H1 (cell line): Measurements from ENCODE around the gene RHOC. TPM values are rescaled to one million over a fixed set of nuclear protein-coding genes. Genes with fewer than 3 reads are reported as not detected.

Source experiments
- CTCF ChIA-PET: fragments of 300-600 bp; sonication (Branson Sonifier 250); formaldehyde crosslinking; loops from one replicate; lab custom pipeline; 2021; ENCODE audit not compliant: partially characterized antibody; lab: Charles Lee
- POLR2A ChIA-PET: fragments of 300-600 bp; sonication (Branson Sonifier 250); formaldehyde crosslinking; loops from one replicate; lab custom pipeline; 2021; ENCODE audit warnings: inconsistent platforms; ENCODE audit not compliant: partially characterized antibody; lab: Charles Lee
- DNase-seq, 2 experiments: peaks; one replicate each; pipeline versions ENCODE4 v3.0.0 to v3.0.0-alpha.2; 2010 to 2022; ENCODE audit warnings: low spot score in 2 of 2, low read depth in 1 of 2, mixed read lengths in 1 of 2
- FAIRE-seq: peaks from 2 replicates; lab custom pipeline; 2011; peaks lifted over from hg19 to GRCh38; lab: Jason Lieb, UNC
- H2AFZ ChIP-seq: 2 replicates; pipeline ENCODE4 v1.8.1; 2012; ENCODE audit warnings: low read length, inconsistent platforms
- H2AK5ac ChIP-seq: 2 replicates; pipeline ENCODE4 v1.6.1; 2013; ENCODE audit warnings: low read depth, low read length
- H2BK120ac ChIP-seq: replicated peaks from 2 replicates; pipeline ENCODE3; 2013; ENCODE audit warnings: low read depth, low read length, inconsistent platforms
- H2BK12ac ChIP-seq: 2 replicates; pipeline ENCODE4 v1.6.1; 2013; ENCODE audit warnings: low read depth, low read length
- H2BK15ac ChIP-seq: 2 replicates; pipeline ENCODE4 v1.6.1; 2013; ENCODE audit warnings: low read length
- H2BK20ac ChIP-seq: 2 replicates; pipeline ENCODE4 v1.6.1; 2013; ENCODE audit warnings: low read length
- H2BK5ac ChIP-seq: 2 replicates; pipeline ENCODE4 v1.6.1; 2013; ENCODE audit warnings: low read depth, low read length
- H3K14ac ChIP-seq: 2 replicates; pipeline ENCODE4 v1.6.1; 2013; ENCODE audit warnings: inconsistent platforms; ENCODE audit not compliant: insufficient read length
- H3K18ac ChIP-seq: 2 replicates; pipeline ENCODE4 v1.6.1; 2013; ENCODE audit warnings: low read length; ENCODE audit errors: extremely low read depth
- H3K23ac ChIP-seq: 2 replicates; pipeline ENCODE4 v1.6.1; 2013; ENCODE audit warnings: inconsistent platforms; ENCODE audit not compliant: insufficient read length
- H3K23me2 ChIP-seq: 2 replicates; pipeline ENCODE4 v1.6.1; 2013; ENCODE audit warnings: low read depth, low read length
- H3K27ac ChIP-seq: 2 replicates; pipeline ENCODE4 v1.6.1; 2011; ENCODE audit warnings: low read depth, low read length, inconsistent platforms
- H3K27me3 ChIP-seq, 4 experiments: replicated peaks in 1 of 4; 1 replicate in 1 of 4; 2 replicates in 3 of 4; pipeline versions ENCODE4 v1.6.1 to v1.8.1; 2011 to 2013; ENCODE audit warnings: low read length in 3 of 4, mild to moderate bottlenecking in 3 of 4, inconsistent platforms in 2 of 4, mixed read lengths in 2 of 4, moderate library complexity in 1 of 4; ENCODE audit not compliant: control insufficient read depth in 3 of 4, insufficient read depth in 3 of 4; ENCODE audit errors: extremely low read depth in 1 of 4
- H3K36me3 ChIP-seq, 4 experiments: 2 replicates each; pipeline versions ENCODE4 v1.6.1 to v1.8.1; 2011 to 2013; ENCODE audit warnings: mild to moderate bottlenecking in 4 of 4, low read length in 3 of 4, moderate library complexity in 2 of 4, control low read depth in 1 of 4, inconsistent platforms in 1 of 4; ENCODE audit not compliant: insufficient read depth in 4 of 4, control insufficient read depth in 2 of 4
- H3K4ac ChIP-seq: replicated peaks from 2 replicates; pipeline ENCODE3; 2013; ENCODE audit warnings: low read length, low read depth, mixed read lengths, inconsistent platforms; ENCODE audit not compliant: insufficient read length
- H3K4me1 ChIP-seq, 4 experiments: replicated peaks in 1 of 4; 1 replicate in 1 of 4; 2 replicates in 3 of 4; pipeline versions ENCODE4 v1.6.1 to v1.8.1; 2011 to 2013; ENCODE audit warnings: low read length in 3 of 4, inconsistent platforms in 2 of 4, mixed read lengths in 1 of 4; ENCODE audit not compliant: insufficient read depth in 4 of 4, control insufficient read depth in 3 of 4
- H3K4me2 ChIP-seq, 2 experiments: 2 replicates each; pipeline versions ENCODE4 v1.6.1 to v1.8.1; 2011 to 2013; ENCODE audit warnings: low read depth in 2 of 2, low read length in 2 of 2, control low read depth in 1 of 2, inconsistent platforms in 1 of 2, mild to moderate bottlenecking in 1 of 2; ENCODE audit not compliant: insufficient read depth in 1 of 2
- H3K4me3 ChIP-seq, 4 experiments: fragments of 200-600, 300-600 bp in 1 of 4; sonication (generic), shearing (Covaris generic), sonication (Bioruptor Twin) in 1 of 4; 2 replicates each; pipeline versions ENCODE4 v1.5.1 to v1.8.1; 2011 to 2016; ENCODE audit warnings: low read length in 4 of 4, low read depth in 3 of 4, control low read depth in 2 of 4, inconsistent platforms in 2 of 4, mild to moderate bottlenecking in 2 of 4, mixed read lengths in 1 of 4, moderate library complexity in 1 of 4; ENCODE audit not compliant: insufficient read depth in 2 of 4; ENCODE audit errors: extremely low read depth in 1 of 4
- H3K56ac ChIP-seq: replicated peaks from 2 replicates; pipeline ENCODE3; 2013; ENCODE audit warnings: low read depth, mild to moderate bottlenecking, mixed read lengths, low read length, inconsistent platforms; ENCODE audit not compliant: insufficient read length
- H3K79me1 ChIP-seq: 2 replicates; pipeline ENCODE4 v1.6.1; 2013; ENCODE audit warnings: low read depth, low read length, control low read depth
- H3K79me2 ChIP-seq, 2 experiments: 2 replicates each; pipeline versions ENCODE4 v1.6.1 to v1.8.1; 2012 to 2013; ENCODE audit warnings: low read length in 2 of 2, mild to moderate bottlenecking in 2 of 2, inconsistent platforms in 1 of 2; ENCODE audit not compliant: insufficient read depth in 2 of 2, control insufficient read depth in 1 of 2
- H3K9ac ChIP-seq, 4 experiments: replicated peaks in 1 of 4; 1 replicate in 1 of 4; 2 replicates in 3 of 4; pipeline versions ENCODE4 v1.6.1 to v1.8.1; 2011 to 2013; ENCODE audit warnings: low read depth in 3 of 4, low read length in 3 of 4, control low read depth in 2 of 4, mild to moderate bottlenecking in 2 of 4, moderate library complexity in 2 of 4, inconsistent platforms in 1 of 4; ENCODE audit errors: extremely low read depth in 1 of 4
- H3K9me3 ChIP-seq, 2 experiments: 2 replicates each; pipeline versions ENCODE4 v1.6.1 to v1.8.1; 2012 to 2013; ENCODE audit warnings: mild to moderate bottlenecking in 2 of 2, moderate library complexity in 2 of 2, control low read depth in 1 of 2, inconsistent platforms in 1 of 2, low read depth in 1 of 2, low read length in 1 of 2, mixed read lengths in 1 of 2; ENCODE audit not compliant: insufficient read depth in 2 of 2
- H4K20me1 ChIP-seq, 2 experiments: replicated peaks in 1 of 2; 2 replicates each; pipeline versions ENCODE3 to v1.8.1; 2011 to 2013; ENCODE audit warnings: inconsistent platforms in 2 of 2, low read length in 2 of 2, mild to moderate bottlenecking in 1 of 2; ENCODE audit not compliant: insufficient read depth in 2 of 2, control insufficient read depth in 1 of 2
- H4K5ac ChIP-seq: 2 replicates; pipeline ENCODE4 v1.6.1; 2013; ENCODE audit warnings: low read length, low read depth, mixed read lengths, inconsistent platforms; ENCODE audit not compliant: insufficient read length
- H4K8ac ChIP-seq: 2 replicates; pipeline ENCODE4 v1.8.0; 2013; ENCODE audit warnings: mild to moderate bottlenecking, moderate library complexity, low read length, inconsistent platforms; ENCODE audit not compliant: insufficient read depth; ENCODE audit errors: extremely low read depth
- H4K91ac ChIP-seq: replicated peaks from 2 replicates; pipeline ENCODE3; 2013; ENCODE audit warnings: low read length, mixed read lengths, inconsistent platforms; ENCODE audit not compliant: insufficient read length
- CBX8 ChIP-seq: fragments of 300-800, 300-1000 bp; sonication (generic); IDR thresholded peaks from 2 replicates; pipeline ENCODE4 v1.7.1; 2016; ENCODE audit warnings: low read depth, low read length, borderline replicate concordance
- CHD1 ChIP-seq: IDR thresholded peaks from 2 replicates; pipeline ENCODE4 v1.6.1; 2012; ENCODE audit warnings: low read depth, low read length, improper control_type of control experiment
- EZH2 ChIP-seq: fragments of 200-600 bp; sonication (generic); IDR thresholded peaks from 2 replicates; pipeline ENCODE4 v1.7.1; 2012; ENCODE audit warnings: low read depth, mild to moderate bottlenecking, moderate library complexity, low read length, inconsistent platforms; ENCODE audit not compliant: severe bottlenecking
- MAFK ChIP-seq: IDR thresholded peaks from 2 replicates; pipeline ENCODE4 v1.6.1; 2012; ENCODE audit warnings: low read depth, mild to moderate bottlenecking, improper control_type of control experiment, low read length
- NRF1 ChIP-seq: IDR thresholded peaks from 2 replicates; pipeline ENCODE4 v1.6.1; 2011; ENCODE audit warnings: mild to moderate bottlenecking, low read depth, low read length, improper control_type of control experiment
- RAD21 ChIP-seq, 2 experiments: IDR thresholded peaks in 1 of 2; conservative IDR thresholded peaks in 1 of 2; 2 replicates each; pipeline ENCODE4 v1.6.1; 2011; ENCODE audit warnings: low read depth in 2 of 2, low read length in 2 of 2, improper control_type of control experiment in 1 of 2, inconsistent platforms in 1 of 2, mild to moderate bottlenecking in 1 of 2, moderate library complexity in 1 of 2
- RBBP5 ChIP-seq: IDR thresholded peaks from 2 replicates; pipeline ENCODE4 v1.7.1; 2012; ENCODE audit warnings: low read depth, mild to moderate bottlenecking, inconsistent platforms, low read length, moderate library complexity, borderline replicate concordance
- SIRT6 ChIP-seq: IDR thresholded peaks from one replicate; pipeline ENCODE4 v1.7.1; 2012; ENCODE audit warnings: low read length, inconsistent platforms
- SP2 ChIP-seq: IDR thresholded peaks from 2 replicates; pipeline ENCODE4 v1.6.1; 2012; ENCODE audit warnings: mild to moderate bottlenecking, low read length, inconsistent platforms
- SRF ChIP-seq: IDR thresholded peaks from 2 replicates; pipeline ENCODE4 v1.6.1; 2011; ENCODE audit warnings: mild to moderate bottlenecking, low read depth, low read length, moderate library complexity
- TAF1 ChIP-seq: IDR thresholded peaks from 2 replicates; pipeline ENCODE4 v1.6.1; 2011; ENCODE audit warnings: mild to moderate bottlenecking, low read depth, low read length
- WGBS, 2 experiments: shearing (Covaris generic) in 1 of 2; methylation state at CpG; one replicate each; pipeline versions ENCODE4 v1.1.6 to v1.1.7; 2013 to 2015; ENCODE audit warnings: low lambda C conversion rate in 2 of 2, mixed read lengths in 2 of 2, inconsistent platforms in 1 of 2, low coverage in 1 of 2, missing lambda C conversion rate in 1 of 2; ENCODE audit not compliant: insufficient replicate concordance in 2 of 2, insufficient coverage in 1 of 2, insufficient read length in 1 of 2; ENCODE audit errors: extremely low coverage in 1 of 2, missing lambda C conversion rate in 1 of 2; 5-methylcytosine and 5-hydroxymethylcytosine counted together
- polyA plus RNA-seq, 7 experiments: library from polyadenylated mRNA; depleted of rRNA in 3 of 7; stranded (reverse) in 5 of 7; unstranded in 2 of 7; fragments of >200 nt in 5 of 7; fragments of 200-250 nt in 2 of 7; gene quantifications; 1 replicate in 5 of 7; 2 replicates in 1 of 7; 4 replicates in 1 of 7; pipeline versions ENCODE4 v1.2.1 to v1.2.3, GENCODE V29; 2011 to 2013; ENCODE audit warnings: missing spikeins in 2 of 7, mixed read lengths in 2 of 7
- total RNA-seq: library from RNA; stranded (reverse); fragmentation: NEBNext Ultra II Directional; extraction: Animal tissue kit (Norgen Biotek cat#: 25700); gene quantifications from 2 replicates; pipeline ENCODE4 v1.2.1, GENCODE V29; 2021

Gene RHOC
- total and polyA plus RNA-seq, 2 of the 8 experiments (the other 6 are each of a cell fraction or from before 2014, with no cell fraction given), result 53.6 to 97.5 TPM

DNA sequence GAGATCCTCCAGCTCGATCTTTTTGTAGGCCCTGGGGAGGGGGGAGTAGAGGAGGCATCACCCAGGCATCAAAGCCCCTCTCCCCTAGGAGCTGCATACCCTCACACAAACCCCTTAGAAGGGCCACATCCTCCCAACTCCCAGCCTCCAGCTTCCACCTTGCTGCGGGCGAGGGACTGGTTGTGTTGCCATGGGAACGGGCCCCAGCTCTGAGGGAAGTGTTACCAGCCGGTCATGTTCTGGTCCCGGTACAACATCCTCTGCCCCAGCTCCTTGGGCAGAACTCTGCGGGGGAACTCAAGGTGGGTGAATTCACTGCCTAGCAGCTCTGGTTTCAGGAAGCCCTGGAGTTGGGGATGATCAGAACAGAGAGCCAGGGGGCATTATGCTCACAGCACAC lies 4.1 kb upstream of the RHOC start:
- Histone ChIP-seq H3K36me3 (peaks cover 0 to 5% (median 3%) of the 10 kb centered on the region in 4 experiments; a peak in 4 of 8 replicates), H2AK5ac (no peak overlapping the region), H3K23ac (no peak overlapping the region), H3K4ac (no peak overlapping the region), H3K23me2 (peaks cover 19% of the 10 kb centered on the region), H4K8ac (no peak overlapping the region), H2BK15ac (no peak overlapping the region), H3K27ac (no peak overlapping the region), H3K4me1 (peaks cover under 1 to 29% (median 16%) of the 10 kb centered on the region in 4 experiments), H4K91ac (no peak overlapping the region), H3K14ac (no peak overlapping the region), H3K79me1 (no peaks in the 10 kb centered on the region), H3K56ac (no peak overlapping the region), H2AFZ (no peak overlapping the region), H3K27me3 (peaks cover 0 to 17% (median 7%) of the 10 kb centered on the region in 4 experiments; a peak in 4 of 7 replicates), H2BK20ac (no peak overlapping the region), H2BK5ac (no peak overlapping the region), H4K5ac (no peak overlapping the region), H3K4me2 (no peak overlapping the region), H2BK120ac (no peak overlapping the region), H2BK12ac (no peak overlapping the region), H3K18ac (no peak overlapping the region), H3K79me2 (no peaks in the 10 kb centered on the region), H4K20me1 (peaks cover 0 to 8% of the 10 kb centered on the region in 2 experiments), H3K9ac (no peak overlapping the region), H3K9me3 (no peaks in the 10 kb centered on the region), H3K4me3 (no peak overlapping the region)
- POLR2A ChIA-PET, result interaction anchor here (0.7 to 1.8 kb wide), 4 partner anchors 9 to 92 kb away, joined by 3 to 7 read pairs (median 5); partner anchors contain the start of genes CAPZA1 and ST7L
- no peak for TF ChIP-seq MAFK
- TF ChIP-seq RBBP5, result no peak
- TF ChIP-seq SIRT6, result no peak
- no peak for TF ChIP-seq RAD21 (IDR thresholded peaks at IDR 0.05 in 1 of 2, conservative IDR thresholded peaks at IDR 0.05 in 1 of 2; ENCODE audit: low read depth in 2 of 2, low read length in 2 of 2)
- TF ChIP-seq CHD1, result no peak
- no peak for TF ChIP-seq SRF
- TF ChIP-seq TAF1, result no peak
- TF ChIP-seq EZH2, result no peak
- no peak for TF ChIP-seq CBX8
- no peak for TF ChIP-seq NRF1
- no peak for TF ChIP-seq SP2
- CTCF ChIA-PET, result interaction anchor here (0.6 to 14.2 kb wide), 3 partner anchors 32 to 97 kb away, joined by 3 to 547 read pairs (median 3); no protein-coding TSS in a partner anchor
- DNase-seq, result no peak
- WGBS, 2 experiments, result 82% methylated on average over 6 of the region's 7 CpGs; no CpG with 5 or more reads in 1 of the 2 experiments
- FAIRE-seq, result no peak
